AG20443 (cell line): ENCODE measurements around the gene SFMBT2.

Experiments
- DNase-seq: peaks from one replicate; pipeline ENCODE4 v3.0.0; 2012; ENCODE audit warnings: low spot score, mixed read lengths

The SFMBT2 gene

DNA sequence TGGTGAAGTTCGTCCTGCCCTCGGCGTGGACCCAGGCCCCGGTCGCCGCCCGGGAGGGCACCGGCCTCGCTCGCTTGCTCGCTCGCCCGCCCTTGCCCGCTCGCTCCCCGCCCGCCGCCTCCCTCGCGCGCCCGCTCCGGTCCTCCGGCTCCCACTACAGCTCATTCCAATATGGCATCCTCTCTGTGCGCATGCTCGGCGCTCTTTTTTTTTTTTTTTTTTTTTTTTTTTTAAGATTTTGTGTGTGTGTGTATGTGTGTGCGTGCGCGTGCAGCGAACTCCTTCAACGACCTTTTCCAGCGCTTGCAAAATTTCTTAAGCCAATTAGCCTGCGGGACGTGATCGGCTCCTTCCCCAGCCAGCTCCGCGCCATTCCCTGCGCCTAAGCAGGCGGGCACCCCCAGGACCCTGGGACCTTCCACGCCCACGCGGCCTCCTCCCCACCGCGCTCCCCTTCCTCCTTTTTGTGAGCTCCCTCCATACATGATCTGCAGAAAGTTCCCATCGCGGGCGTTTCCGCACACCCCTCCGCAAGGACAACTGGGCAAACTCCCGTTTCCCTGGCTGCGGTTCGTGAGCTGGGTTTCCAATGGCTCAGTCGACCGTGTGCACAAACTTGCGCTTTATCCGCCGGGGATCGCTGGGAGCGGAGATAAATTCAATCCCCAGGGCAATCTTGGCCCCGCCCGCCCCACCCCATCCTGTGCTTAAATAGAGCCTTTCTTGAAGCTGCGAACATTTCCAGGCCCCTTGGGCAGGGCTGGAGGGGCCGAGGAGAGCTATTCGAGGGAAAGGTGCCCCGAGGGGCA is at the start of gene SFMBT2:
TSS of gene SFMBT2 (minus strand) at position 173 of the 809 bp plus-strand sequence. CDS start 29,136 bp downstream, outside the sequence.
- peak; percentile 91 for DNase-seq

DNA sequence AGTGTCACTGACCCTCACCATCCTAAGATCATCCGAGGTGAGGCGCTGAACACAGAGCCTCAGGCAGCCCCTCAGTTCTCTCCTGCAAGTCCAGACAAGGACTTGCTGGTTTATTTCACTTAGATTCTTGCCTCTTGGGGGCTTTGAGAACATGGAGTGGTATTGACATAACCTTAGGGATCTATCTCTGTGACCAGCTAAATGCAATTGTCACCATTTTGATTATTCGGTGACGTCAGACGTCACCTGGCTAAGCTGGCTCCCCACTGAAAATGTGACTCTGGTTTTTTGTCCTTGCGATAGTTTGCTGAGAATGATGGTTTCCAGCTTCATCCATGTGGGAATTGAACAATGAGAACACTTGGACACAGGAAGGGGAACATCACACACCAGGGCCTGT is 49.2 kb upstream of the SFMBT2 start:
- DNase-seq = no peak

DNA sequence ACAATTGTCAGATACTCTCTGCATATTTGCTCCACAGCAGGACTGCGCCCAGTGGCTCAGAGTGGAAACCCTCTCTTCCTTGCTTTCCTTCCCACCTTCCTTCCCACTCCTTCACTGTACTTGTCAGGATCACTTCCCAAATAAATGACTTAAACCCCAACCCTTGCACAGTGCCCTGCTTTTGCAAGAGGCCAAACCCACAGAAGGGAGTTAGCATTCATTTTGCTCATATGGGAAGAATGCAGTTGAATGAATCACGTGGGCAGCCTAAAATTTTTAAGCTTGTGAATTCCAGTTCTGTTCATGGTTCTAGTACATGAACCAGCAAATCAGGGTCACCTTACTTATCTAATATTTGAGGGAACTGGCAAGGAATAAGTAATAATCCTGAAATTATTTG is 47.7 kb upstream of the SFMBT2 start:
- peak; percentile 29 for DNase-seq

DNA sequence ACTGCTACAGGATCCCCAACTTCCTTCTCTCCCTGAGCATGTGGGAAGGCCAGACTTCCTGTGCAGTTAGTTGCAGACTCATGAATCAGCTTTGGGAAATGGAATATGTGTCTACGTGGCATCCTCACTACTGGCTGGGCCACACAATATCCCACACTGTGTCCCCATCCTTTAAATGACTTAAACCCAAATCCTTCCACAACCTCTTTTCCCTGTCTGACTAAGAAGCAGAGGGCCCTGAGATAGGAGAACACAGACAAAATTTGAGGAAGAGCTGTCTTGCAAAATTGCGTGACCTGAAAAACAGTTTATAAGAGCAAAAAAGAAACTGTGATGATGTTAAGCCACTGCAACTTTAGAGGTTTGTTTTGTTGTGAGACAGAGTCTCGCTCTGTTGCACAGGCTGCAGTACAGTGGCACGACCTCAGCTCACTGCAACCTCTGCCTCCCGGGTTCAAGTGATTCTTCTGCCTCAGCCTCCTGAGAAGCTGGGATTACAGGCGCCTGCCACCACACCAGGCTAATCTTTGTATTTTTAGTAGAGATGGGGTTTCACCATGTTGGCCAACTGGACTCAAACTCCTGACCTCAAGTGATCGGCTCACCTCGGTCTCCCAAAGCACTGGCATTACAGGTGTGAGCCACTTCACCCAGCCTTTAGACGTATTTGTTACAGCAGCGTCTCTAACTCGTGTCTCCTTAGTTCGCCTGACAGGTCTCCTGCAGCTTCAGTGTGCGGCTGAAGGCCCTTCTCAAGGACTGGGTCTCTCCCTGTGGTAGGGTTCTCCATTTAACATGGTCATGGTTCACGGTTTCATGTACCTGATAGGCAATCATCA is 46.9 kb upstream of the SFMBT2 start:
- no peak for DNase-seq

DNA sequence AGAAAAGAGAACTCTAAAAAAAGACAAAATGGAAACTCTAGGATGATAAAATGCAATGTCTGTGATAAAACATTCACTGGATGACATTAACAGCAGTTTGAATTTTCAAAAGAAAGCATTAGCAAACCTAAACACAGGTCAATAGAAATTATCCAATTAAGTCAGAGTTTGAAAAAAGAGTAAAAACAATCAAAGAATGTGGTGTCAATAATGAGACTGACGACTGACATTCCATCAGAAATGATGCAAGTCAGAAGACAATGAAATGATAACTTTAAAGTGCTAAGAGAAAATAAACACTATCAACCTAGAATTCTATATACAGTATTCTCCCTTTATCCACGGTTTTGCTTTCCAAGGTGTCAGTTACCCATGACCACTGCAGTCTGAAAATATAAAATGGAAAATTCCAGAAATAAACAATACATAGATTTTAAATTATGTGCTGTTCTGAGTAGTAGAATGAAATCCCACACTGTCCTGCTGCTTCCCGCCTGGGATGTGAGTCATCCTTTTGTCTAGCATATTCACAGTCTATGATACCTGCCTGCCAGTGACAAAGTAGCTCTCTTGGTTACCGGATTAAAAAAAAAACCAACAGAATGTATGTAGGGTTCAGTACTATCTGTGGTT is 38.3 kb upstream of the SFMBT2 start:
- DNase-seq = no peak

DNA sequence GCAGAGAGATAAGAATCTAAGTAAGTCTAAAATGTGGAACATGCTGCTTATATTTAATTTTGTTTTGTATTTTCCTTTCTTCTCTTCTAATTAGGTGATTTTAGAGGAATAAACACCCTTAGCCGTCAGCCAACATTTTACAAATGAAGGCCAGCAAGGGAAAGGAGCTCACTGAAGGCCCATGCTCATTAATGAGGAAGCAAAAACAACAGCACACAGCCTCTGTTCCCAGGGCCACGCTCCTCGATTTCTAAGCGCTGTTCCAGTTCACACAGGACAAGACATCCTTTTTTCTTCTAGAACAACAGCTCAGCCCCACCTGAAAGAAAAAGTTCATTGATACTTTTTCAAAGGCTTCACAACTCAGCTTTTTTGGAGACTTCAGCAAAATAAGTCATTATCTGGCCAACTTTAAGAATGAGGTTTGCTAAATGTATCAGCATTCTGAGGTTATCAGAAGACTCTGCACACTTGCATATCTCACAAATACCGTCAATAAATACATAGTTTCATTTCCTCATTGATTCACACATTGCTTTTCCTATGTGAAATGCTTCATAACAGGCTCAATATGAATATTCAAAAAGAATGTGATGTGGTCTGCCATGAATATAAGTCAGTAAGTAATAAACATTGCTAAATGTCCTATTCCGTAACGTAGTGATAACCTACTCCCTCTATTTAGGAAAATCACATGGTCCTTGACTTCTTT is 34.8 kb upstream of the SFMBT2 start:
- DNase-seq = no peak

DNA sequence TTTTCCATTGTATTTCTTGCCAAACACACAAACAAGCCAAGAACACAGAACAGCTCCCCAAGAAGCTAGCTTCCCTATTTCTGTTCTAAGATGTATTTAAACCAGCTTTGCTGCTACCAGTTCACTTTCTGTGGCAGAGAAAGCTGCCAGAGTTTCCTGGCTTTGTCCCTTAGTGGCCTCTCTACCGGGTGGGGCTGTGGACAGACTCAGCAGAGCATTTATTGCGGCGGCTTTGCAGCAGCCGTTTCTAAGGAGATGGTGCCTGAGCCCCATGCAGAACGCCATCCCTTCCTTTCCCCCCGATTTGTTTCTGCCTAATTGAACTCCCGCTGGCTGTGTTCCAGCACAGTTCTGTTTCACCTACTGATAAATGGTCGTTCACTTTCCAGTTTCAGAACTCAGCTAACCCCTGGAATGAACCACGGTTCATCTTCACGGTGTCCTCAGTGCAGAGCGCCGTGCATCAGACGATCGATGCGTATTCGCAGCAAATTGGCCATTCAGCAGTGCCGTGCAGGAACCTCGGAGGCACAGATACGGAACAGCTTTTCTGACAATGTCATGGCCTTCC is 33.8 kb upstream of the SFMBT2 start:
- no peak for DNase-seq

DNA sequence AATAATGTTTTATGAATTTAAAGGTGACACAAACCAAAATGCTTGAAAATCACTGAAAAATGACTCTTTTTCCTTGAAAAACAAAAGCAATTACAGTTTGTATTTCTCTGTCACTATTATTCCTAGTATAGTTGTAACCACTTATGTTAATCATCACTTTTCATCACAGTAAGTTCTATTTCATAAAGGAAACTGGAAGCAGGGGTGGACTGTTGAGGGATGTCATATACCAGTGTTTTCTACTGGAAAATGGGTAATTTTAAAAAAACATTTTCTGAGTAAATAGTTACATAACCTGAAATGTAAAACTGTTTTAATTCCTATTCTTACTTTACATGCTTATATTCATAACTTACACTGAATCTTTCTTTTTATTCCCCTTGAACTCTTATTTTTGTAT is 32.2 kb upstream of the SFMBT2 start:
- no peak for DNase-seq

DNA sequence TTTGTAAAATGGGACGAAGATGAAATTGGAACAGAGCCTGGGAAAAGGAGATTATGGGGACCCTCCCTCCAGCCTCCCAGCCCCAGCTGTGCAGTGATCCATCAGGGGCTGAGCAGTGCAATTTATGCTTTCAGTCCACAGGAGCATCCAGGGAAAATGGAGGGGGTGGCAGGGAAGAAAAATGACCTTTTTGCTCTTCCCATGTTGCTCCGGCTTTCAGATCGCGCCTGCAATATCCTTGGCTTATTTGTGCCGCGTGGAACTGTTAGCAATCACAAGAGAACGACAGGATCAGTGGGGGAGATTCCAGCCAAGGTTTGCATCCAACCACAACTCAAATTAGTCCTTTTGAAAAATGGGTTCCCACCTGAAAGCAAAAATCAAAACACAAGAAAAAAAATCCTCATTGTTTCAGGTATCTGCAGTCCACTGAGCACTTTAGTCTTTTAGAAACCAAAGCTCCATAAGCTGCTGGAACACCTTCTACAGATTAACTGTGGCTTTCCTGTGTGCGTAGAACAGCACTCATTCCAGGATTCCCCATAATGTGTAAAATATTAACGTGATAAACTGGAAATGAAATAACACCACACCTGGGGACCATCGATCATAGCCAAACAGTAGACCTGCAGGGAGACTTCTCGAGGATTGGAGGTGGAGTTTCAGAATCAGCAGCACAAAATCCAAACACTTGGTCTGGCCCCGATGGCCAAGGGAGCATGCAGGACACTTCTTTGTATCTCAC is 30.7 kb upstream of the SFMBT2 start:
- no peak for DNase-seq

DNA sequence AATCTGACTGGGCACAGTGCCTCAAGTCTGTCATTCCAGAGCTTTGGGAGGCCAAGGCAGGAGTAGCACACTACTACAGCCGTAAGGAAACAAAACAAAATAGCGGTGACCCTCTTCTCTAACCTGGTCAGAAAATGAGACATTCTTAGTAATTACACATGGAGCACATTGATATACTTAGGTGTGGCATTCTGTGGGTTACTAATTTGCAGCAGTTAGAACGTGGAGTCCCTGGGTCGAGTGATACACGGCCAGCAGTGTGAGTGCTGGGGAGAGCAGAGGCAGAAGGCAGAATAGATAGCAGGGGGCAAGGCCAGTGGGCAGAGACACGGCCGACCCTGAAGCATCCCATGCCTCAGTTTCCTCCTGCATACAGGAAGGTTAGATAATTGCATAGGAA is 28.9 kb upstream of the SFMBT2 start:
- DNase-seq = no peak

DNA sequence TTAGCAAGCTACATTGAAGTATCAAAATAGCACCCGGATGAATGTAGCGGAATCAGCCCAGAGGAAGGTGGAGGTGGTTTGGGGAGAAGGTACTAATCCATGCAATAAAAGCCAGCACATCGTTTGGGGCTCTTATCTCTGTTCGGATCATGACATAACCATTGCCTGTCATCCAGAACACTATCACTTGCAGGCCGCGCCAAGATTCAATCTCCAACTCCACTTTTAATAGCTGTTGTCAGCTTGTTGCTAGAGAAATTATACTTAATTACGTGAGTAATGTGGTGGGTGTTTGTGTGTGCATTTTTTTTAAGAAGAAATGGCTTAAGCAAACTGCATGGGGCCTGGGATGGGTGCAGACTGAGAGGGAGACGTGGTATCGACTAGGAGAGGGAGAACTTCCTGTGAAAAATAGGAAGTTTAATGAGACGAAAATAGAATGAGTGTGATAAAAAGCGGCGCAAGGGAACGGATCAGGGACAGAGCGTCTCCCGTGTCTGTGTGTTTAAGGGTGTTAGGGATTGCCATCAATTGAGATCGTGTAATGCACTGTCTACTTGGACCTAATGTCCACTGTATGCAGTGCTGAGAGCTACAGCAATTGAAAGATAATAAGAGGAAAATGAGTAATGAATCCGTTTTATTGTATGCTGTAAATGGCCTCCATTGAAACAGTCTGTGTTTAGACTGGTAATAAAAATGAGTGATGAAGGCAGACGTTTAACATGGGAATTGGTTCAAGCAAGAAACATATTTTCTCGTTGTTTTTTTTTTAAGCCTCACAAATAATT is 27.6 kb upstream of the SFMBT2 start:
- DNase-seq = no peak

DNA sequence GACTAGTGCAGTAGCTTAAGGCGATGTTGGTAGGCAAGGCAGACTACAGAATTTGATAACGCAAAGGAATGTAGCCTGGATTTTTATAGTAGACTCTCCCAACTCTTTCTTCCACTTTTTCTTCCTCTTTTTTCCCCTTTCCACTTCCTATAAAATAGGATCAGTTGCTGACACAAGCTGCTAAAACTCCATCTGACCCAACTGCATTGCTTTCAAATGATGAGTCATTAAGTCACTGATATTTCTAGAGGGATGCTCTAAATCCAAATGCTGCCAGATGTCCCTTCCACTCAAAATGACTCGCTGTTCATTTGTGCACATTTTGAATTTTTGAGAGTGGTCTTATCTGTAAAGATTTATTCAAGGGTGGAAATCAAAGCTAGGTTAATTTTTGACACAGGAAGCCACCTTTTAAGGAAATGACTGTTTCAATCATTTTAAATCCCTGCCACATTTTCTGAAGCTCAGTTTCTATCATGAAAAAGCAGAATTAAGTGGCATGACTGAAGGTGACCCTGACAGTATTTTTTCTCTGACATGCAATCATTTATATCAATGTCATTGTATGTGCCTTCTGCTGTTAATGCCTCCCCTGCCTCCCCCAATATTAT is 25.8 kb upstream of the SFMBT2 start:
- DNase-seq = no peak

DNA sequence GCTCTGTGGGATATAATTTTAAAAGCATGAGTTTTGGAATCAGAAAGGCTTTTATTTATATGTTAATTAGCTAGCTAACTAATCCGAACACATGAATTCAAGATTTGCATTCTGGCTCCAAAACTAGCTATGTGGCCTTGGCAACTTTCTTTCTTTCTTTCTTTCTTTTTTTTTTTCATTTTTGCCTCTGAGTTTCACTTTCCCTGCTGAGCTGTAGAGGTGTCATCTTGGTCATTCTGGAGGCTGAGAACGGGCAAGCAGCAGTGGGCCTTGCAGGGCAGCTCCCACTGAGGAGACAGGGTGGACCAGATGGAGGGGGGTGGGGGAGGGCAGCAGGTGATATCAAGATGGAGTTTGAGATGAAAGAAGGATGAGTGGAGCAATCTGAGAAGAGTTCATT is 24.8 kb upstream of the SFMBT2 start:
- DNase-seq = no peak

DNA sequence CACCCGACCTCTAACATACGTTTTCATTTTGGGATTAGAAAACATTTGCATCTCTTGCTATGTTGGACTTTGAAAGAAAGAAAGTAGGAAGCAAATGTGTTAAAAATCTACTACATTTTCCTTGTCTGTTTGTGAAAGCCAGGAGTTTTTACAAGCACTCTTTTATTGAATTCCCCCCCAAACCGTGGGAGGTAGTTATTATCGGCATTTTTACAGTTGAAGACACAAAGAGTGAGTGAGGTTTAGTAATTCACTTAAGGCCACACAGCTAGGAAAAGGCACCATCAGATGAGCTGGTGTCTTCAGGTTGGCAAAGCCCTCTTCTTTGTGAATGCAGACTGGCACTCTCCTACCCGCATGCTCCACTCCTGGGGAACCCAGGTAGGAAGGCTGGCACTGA is 23.5 kb upstream of the SFMBT2 start:
- DNase-seq = no peak

DNA sequence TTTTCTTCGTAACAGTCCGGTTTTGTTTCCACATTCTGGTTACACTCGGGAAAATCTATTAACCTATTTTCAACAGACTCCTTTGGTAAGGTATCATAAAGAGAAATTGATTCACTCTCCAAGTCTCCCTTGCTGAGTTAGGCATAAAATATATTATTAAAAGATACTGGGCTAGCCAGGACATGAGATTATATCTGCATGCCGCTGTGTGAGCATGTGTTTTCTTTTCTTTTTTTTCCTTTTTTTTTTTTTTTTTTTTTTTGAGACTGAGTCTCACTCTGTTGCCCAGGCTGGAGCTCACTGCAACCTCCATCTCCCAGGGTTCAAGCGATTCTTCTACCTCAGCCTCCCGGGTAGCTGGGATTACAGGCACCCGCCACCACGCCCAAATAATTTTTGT is 23.0 kb upstream of the SFMBT2 start:
- no peak for DNase-seq

DNA sequence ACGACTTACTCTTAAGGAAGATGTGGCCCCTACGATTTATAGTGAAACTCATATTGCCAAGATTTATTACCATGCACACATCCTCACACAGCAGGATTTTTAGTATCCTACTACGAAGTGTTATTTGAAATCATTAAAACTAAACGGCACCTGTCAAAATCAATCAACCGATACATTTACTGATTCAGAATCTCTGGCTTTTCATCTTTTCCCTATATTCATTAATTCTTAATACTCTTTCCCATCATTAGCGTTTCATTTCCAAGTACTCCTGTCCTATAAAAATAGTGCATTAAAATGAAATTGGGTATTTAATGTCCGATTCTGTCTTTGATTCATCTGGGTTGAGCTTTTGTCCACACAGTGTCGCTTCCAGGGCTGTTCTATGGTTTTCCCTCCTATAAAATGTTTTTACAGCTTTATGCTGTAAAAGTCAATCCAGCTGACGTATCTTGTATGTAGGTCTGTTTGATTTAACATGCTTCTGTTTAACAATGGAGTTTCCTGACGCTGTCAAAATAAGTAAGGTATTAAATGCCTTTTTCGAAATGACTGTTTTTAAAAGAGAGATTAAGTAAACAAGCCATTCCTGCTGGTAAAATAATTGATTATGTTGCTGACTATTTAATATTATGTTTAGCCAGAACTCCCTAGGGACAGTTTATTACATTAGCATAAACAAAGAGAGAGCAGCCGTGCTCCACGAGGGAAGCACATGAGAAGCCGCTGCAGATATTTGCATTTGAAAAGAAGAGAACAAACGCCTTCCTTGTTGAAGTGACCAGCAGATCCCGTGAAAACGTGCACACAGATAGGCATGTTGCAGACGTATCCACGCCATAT is 22.3 kb upstream of the SFMBT2 start:
- DNase-seq = no peak

DNA sequence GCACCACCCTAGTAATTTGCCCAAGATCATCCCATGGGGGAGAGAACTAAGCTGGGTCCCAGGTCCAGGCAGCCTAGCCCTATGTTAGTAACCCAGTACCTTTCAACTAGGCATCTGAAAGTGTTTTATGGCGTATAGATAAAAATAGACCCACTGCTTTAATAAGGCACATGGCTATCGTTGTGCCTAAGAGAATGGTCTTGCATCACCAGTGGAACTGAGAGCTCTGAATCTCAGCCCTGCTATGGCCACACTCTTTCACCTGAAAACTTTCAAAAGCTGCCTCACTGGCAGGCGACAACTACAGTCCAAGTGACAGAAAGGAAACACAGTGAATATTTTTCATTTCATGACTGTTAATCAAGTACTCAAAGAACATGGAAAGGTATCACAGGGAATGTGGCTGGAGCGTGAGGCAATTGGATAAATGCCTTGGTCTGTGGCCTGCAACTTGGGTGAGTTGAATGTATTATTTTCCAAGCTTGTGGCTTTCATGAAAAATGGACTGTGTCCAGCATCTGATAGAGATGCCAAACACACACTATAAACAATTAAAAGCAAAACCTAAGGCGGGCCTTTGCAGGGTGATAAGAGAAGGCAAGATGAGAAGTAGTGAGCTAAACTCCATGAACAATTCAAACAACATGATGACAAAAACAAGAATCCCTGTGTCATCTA is 18.0 kb upstream of the SFMBT2 start:
- DNase-seq = no peak

DNA sequence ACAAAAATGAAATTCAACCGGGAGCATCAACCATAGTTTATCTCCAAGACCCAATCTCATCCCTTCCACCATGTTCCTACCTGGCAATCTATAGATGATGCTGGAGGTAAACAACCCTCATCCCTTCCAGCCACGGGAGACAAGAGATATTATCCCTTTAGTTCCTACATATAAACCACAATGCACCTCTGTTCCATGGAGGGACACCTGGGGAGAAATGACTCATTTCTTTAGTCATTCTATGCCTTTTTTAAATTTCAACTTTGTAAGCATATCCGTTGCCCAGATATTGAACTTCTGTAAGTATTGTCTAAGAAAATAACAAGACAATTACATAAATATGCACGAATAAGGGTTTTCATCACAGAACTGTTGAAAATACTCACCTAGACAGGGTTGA is 15.5 kb upstream of the SFMBT2 start:
- DNase-seq = no peak
